ENCODE results near the gene DNAJC1. TPM values are rescaled to one million over a fixed set of nuclear protein-coding genes. Genes with fewer than 3 reads are reported as not detected.

Gene DNAJC1
- total RNA-seq, 1 donor from 2014 or later, result 18.2 TPM

DNA sequence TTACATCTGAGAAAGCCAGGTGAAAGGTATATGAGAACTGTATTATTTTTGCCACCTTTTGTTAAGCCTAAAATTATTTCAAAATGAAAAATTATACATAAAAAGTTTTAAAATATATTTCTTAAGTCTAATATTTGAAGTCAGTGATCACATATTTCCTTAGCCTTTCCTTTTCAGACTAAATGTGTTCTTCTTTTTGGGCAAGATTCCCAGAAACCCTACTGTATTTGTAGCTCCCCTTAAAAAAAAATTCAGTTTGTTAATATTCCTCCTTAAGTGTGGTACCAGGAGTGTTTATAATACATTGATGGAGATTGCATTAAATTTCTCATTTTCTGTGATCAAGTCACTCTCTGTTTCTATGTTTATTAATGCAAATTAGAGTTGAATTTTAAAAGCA, 22.8 kb downstream of the DNAJC1 start:
- no peak overlapping the region for H3K4me3 Mint-ChIP-seq
- H3K27me3 Mint-ChIP-seq, result peaks cover 6% of the 10 kb centered on the region
- H3K36me3 Mint-ChIP-seq, result no peaks in the 10 kb centered on the region
- no peak overlapping the region for H3K27ac Mint-ChIP-seq
- no peaks in the 10 kb centered on the region for H3K9me3 Mint-ChIP-seq
- no peak for DNase-seq (ENCODE audit: extremely low spot score, unreplicated experiment)
- TF ChIP-seq, protein P1, sequence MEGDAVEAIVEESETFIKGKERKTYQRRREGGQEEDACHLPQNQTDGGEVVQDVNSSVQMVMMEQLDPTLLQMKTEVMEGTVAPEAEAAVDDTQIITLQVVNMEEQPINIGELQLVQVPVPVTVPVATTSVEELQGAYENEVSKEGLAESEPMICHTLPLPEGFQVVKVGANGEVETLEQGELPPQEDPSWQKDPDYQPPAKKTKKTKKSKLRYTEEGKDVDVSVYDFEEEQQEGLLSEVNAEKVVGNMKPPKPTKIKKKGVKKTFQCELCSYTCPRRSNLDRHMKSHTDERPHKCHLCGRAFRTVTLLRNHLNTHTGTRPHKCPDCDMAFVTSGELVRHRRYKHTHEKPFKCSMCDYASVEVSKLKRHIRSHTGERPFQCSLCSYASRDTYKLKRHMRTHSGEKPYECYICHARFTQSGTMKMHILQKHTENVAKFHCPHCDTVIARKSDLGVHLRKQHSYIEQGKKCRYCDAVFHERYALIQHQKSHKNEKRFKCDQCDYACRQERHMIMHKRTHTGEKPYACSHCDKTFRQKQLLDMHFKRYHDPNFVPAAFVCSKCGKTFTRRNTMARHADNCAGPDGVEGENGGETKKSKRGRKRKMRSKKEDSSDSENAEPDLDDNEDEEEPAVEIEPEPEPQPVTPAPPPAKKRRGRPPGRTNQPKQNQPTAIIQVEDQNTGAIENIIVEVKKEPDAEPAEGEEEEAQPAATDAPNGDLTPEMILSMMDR (conservative IDR thresholded peaks at IDR 0.05), result no peak
- H3K4me1 Mint-ChIP-seq (ENCODE audit: unreplicated experiment), result peaks cover 18% of the 10 kb centered on the region

DNA sequence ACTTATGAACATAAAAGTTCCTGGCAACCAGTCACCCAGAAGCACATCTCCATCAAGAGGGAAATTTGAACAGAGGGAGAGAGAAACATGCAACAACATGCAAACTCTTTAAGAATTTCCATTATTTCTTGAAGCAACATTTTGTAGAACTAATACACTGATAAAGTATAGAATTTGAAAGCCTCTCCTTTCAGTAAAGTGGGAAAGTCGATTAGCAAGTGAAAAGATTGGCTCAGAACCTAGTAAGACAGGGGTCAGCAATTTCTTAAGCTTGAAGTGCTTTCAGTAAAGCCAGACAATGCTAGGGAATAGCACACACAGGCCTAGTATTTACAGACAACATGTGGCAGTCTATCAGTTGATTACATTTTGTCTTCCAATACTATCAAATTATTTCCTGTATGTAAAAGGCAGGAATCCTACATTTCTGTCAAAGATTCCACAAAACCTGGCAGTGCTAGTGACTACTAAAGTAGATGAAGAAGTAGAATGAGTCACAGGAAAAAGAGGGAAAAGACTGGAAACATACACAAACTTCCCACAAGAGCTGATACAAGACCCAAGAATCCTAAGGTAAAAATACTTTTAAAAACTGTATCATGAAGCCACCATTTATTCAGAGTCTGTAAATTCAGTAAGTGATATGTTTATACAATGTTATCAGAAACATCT, 25.2 kb downstream of the DNAJC1 start:
- TF ChIP-seq, protein P1 (conservative IDR thresholded peaks at IDR 0.05), result no peak
- Mint-ChIP-seq H3K9me3 (no peaks in the 10 kb centered on the region), H3K4me1 (ENCODE audit: unreplicated experiment) (peaks cover 26% of the 10 kb centered on the region), H3K27me3 (peaks cover 6% of the 10 kb centered on the region), H3K27ac (no peak overlapping the region), H3K36me3 (no peaks in the 10 kb centered on the region), H3K4me3 (no peak overlapping the region)
- DNase-seq (ENCODE audit: extremely low spot score, unreplicated experiment), result no peak

DNA sequence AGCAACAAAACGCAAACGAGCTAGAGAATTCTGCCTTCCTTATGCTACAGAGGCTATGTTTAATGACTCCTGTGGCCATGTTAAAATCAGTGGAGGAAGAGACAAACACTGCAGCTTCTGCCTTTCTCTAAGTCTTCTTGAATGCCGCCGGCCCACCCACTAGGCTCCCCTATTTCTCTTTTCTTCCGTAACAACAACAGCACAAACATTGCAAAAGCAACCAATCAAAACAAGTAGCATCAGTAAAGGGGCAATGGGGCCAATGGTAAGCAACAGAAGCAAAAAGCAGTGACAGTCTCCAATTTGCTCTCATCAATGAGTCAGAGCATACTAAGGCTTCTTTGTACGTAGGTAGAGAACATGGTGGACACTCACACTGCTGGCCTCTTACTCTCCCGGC, 26.8 kb downstream of the DNAJC1 start:
- Mint-ChIP-seq H3K36me3 (no peaks in the 10 kb centered on the region), H3K27me3 (peaks cover 6% of the 10 kb centered on the region), H3K4me1 (ENCODE audit: unreplicated experiment) (peaks cover 26% of the 10 kb centered on the region), H3K4me3 (no peak overlapping the region), H3K9me3 (no peaks in the 10 kb centered on the region), H3K27ac (no peak overlapping the region)
- DNase-seq (ENCODE audit: extremely low spot score, unreplicated experiment), result no peak
- TF ChIP-seq, protein P1 (conservative IDR thresholded peaks at IDR 0.05), result no peak

DNA sequence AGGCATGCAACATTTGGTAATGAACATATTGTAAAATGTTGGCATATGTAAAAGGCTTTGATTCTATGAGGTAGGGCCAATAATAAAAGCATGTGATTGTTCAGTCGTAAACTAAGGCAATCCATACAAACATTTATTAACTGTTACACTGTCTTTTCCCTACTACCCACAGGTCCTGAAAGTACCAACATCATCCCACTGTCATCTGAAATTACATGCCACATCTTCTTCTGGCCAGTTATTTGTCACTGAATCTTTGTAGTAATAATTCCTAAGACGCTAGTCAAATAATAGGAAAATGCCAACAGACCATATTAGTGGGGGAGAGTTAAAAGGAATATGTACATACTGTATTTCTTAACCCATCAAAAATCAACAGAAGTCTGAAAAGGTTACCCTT, 27.2 kb downstream of the DNAJC1 start:
- Mint-ChIP-seq H3K4me3 (no peak overlapping the region), H3K36me3 (no peaks in the 10 kb centered on the region), H3K27me3 (peaks cover 6% of the 10 kb centered on the region), H3K9me3 (no peaks in the 10 kb centered on the region), H3K4me1 (ENCODE audit: unreplicated experiment) (peaks cover 26% of the 10 kb centered on the region), H3K27ac (no peak overlapping the region)
- TF ChIP-seq, protein P1 (conservative IDR thresholded peaks at IDR 0.05), result no peak
- DNase-seq (ENCODE audit: extremely low spot score, unreplicated experiment), result no peak

DNA sequence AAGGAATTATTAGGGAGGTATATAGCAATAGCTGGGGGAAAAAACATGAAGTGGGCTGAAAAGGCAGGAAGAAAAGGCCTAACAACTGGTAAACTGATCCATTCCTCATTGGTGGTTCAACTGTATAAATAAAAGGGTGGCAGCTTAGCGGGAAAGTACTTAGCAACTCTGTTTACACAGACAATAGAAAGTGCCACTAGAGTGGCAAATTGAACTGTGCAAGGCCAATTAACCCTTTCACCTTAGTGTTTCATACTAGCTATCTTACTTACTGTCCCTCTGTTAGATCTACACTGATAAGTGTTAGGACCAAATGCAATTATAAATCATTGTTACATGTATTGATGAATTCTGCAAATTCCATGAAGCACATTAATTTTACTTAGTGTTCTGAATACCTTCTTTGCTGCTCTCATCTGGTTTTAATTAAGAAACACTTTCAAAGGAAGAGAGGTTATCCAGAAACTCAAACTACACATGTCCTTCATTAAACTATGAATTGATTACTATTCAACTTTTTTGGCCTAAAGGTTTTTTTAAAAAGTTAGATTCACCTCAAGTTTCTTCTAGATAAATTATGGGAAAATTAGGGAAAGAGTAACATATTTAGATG, 28.0 kb downstream of the DNAJC1 start:
- H3K9me3 Mint-ChIP-seq, result no peaks in the 10 kb centered on the region
- H3K27me3 Mint-ChIP-seq, result peaks cover 6% of the 10 kb centered on the region
- H3K4me3 Mint-ChIP-seq, result no peak overlapping the region
- peaks cover 26% of the 10 kb centered on the region for H3K4me1 Mint-ChIP-seq (ENCODE audit: unreplicated experiment)
- no peaks in the 10 kb centered on the region for H3K36me3 Mint-ChIP-seq
- no peak overlapping the region for H3K27ac Mint-ChIP-seq
- DNase-seq (ENCODE audit: extremely low spot score, unreplicated experiment), result no peak
- TF ChIP-seq, protein P1 (conservative IDR thresholded peaks at IDR 0.05), result no peak
